ENCODE measurements around the gene ALDOA.

The ALDOA gene

GRCh38 chr16:30046178-30046577 is 19.4 kb upstream of the ALDOA start:
- no peak for DNase-seq

DNA sequence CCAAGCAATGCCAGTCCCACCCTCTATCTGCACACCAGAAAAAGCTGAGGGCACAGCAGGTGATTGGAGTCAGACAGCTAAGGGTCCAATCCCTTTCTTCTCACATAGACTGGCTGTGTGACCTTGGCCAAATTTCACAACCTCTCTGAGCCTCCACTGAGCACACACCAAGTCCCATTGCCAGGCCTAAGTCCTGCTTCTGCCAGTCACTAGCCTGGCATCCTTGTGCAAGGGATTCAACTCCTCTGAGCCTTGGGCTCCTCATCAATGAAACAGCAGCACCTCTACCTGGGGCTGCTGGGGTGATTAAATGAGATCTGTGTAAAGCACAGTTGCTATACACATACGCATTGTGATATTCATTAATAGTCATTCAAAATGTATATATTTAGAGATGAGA is 19.0 kb upstream of the ALDOA start:
- no peak for DNase-seq

DNA sequence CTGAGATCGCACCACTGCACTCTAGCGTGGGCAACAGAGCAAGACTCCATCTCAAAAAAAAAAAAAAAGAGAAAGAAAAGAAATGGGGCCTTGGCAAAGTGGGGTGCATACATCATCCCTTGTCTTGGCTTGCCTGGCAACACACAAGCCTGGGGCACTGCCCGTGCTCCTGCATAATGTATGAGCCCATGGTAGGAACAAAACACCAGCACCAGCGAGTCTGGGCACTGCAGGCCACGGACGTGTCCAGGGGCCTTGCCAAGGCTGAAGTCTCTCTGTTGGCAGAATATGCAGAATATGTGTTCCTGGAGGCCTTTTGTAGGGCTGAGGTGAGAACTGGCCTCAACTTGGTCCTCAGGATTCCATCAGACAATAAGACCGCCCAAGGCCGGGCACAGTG is 15.7 kb upstream of the ALDOA start:
- no peak for DNase-seq

DNA sequence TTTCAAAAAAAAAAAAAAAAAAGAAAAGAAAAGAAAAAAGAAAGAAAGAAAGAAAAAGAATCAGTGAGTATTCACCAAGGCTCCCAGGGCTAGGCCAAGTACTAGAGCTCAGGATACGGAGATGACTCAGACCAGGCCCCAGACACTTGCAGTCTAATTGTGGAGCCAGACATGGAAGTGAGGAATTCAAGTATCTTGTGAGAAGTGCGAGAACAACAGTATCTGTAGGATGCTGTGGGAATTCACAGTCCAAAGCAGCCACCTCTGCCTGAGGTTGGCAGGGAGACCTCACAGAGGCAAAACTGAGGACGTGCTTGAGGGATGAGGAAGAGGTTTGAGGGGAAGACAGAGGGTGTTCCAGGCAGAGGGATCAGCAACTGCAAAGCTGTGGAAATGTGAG is 14.0 kb upstream of the ALDOA start:
- no peak for DNase-seq

DNA sequence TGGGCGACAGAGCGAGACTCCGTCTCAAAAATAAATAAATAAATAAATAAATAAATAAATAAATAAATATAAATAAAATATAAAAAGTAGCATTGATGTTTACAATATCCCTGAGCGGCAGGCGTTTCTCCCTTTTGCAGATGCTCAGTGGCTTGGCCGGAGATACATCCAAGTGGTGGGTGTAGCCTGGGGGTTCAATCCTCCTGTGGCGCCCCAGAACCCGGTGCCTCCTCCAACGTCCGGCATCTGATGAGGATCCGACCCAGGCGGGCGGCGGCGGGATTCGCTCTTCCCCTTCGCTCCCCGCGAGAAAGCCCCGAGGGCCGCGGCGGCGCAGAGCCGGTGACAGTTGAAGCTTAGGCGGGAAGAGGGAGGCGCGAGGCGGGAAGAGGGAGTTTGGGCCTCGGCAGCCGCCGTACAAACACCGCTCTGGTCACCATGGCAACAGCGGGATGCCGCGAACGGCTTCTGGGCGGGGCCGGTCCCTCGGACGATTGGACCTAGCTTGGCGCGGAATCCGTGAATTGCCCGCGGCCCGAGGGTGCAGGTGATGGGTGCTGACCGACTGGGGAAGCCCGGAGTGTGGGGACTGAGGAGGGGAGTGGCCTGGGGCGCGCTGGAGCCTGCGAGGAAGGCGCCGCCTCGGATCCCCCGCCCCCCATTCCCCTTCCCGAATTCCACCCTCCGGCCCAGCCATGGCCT is 12.7 kb upstream of the ALDOA start:
- peak; percentile 91 for DNase-seq

DNA sequence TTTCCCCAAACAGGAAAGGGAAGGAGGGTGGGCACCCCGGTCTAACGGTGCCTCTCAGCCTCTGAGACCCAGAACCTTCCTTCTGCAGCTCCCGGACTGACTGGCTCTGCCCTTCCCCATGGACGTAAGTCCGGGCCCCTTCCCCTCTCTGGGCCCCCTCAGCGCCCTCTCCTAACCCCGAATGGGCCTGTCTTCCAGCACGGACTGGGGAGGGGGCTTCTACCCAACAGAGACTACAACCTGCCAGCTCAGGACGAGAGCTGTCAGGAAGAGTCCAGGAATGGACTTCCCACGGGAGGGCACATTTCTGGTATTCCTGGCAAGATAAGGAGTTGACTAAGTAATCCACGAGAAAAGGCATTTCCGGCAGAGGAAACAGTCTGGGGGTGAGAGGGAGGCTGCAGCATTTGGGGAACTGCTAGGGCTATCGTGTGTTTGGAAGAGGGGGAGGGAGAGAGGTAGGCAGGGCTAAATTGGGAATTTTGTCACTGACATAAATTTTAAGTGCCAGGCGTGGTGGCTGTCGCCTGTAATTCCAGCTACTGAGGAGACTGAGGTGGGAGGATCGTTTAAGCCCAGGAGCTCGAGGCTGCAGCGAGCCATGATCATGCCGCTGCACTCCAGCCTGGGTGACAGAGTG is 12.1 kb upstream of the ALDOA start:
- DNase-seq, result no peak

DNA sequence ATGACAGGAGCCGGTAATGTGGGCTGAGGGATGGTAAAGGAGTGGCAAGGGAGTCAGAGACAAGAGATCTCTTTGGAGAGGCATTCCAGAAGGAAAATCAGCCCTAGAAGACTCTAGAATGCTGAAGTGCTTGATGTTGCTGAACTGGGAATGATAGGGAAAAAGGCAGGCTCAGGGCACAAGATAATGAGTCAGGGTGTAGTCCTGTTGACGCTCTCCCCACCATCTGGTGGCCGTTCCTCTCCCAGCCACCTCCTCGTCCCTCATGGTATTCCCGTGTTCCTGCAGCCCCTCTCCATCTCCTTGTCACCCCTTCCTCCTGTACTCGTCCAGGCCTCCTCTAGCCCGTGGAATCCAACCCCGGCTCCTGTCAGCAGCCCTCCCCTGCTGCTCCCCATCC is 11.1 kb upstream of the ALDOA start:
- DNase-seq, result no peak

GRCh38 chr16:30054959-30055553 is 10.5 kb upstream of the ALDOA start:
- peak; percentile 56 for DNase-seq

DNA sequence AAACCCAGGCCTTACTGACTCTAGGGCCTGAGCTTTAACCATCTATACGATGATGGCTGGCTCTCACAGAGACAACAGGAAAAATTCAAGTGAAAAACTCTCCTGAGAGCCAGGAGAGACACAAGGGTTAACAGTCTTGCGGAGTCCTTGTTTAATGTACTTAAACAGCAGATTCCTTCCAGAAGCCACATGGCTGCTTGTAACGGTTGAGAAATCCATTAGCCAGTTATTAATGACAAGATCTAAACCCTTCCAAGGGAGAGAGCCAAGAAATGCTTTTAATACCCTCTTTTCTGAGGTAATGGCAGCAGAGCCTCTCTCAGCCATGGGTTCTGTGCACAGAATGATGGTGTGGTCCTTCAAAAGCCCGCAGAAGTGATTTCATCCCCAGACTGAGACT is 5.2 kb upstream of the ALDOA start:
- DNase-seq, result no peak

DNA sequence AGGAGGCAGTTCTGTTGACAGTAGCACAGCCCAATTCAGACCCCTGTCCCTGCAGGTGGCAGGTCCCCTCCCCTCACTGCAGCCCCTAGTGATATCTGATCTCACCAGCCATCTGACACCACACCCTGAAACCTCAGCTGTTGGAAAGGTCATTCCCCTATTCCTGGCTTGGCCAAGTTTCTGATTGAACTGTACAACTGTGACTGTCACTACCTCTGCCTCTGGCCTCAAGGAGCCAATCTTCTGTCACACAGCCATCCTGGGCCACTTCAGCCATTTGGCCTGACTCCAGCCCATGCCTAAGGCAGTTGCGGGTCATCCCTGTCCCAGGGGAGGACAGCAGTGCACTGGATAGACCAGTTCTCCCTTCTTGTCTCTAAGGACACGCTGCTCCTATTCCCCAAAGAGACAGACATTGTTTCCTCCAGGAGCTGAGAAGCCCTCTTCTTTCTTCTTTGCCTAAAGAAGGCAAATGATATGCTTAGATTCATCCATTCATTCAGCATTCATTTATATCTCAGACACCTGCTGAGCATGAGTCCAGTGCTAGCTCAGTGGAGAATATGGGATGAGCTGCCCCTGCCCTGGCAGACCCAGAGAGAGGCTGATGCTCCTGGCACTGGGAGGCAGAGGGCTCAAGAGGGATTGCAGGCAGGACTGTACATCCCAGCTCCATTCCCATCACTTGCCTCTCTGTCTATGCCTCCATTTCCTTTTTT is 4.6 kb upstream of the ALDOA start:
- no peak for DNase-seq

DNA sequence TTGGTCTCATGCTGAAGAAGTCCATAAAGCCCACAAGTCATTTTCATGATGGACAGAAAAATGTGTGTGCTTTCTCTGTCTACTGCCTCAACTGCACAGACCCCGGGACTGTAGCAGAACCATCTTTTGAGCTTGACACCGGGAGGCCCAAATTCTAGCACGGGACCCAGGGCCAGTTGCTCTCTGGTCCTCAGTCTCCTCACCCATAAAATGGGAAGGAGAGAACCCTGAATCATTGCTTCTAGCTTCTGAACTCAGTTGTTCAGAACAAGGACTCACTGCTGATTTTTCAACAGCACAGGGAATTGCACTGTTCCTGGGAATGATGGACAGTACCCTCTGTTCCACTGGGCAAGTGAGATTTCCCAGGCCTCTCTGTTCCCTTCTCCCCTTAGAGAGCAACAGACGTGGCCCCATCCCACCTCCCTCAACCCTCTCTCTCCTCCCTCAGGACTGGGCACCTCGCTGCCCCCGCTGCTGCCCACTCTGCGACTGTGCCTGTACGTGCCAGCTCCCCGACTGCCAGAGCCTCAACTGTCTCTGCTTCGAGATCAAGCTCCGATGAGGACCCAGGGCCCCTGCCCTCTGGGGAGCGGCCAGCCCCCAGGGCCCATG is 2.2 kb upstream of the ALDOA start:
- no peak for DNase-seq

- peak; percentile 73 for DNase-seq
These were observed 1.4 kb upstream of the ALDOA start for GRCh38 chr16:30063893-30064728.

GRCh38 chr16:30064729-30065101 is 845 bp upstream of the ALDOA start:
- DNase-seq, result no peak

DNA sequence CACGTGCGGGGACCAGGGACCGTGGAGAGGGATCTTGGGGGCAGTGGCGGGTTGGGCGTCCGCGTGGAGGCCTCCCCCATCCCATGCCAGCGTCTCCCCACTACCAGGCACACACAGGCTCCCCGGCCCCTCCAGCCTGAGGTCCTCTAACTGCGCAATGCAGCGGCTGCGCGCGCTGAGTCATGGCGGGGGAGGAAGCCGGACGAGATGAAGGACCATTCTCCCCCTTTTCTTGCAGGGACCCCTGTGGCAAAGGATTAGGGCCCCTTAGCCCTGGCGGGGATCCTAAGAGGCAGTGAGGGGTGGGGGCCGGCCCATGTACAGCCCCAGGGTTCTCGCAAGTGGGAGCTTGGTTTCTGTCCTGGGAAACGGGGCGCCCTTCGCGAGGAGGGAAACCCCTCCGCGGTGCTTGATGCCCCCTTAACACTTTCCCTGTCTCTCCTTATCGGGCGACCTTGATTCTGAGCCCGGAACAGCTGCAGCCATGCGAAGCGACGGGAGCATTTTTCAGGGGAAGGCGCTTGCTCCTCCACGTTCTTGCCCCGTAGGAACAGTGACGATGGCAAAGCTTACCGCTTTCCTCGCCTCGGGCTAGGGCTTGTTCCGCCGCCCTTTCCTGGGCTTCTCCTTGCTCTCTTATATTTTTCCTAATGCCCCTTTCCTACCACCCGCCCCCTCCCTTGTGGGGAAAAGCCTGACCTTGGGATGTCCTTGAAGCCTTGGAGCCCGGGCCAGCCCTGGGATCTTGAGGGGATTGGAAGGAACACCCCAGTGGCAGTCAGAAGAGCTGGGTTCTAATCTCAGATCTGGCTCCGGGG is 592 bp downstream of the ALDOA start:
- peak; percentile 53 for DNase-seq

- no peak for DNase-seq
These were observed 1.4 kb downstream of the ALDOA start for GRCh38 chr16:30066761-30067583.

- no peak for DNase-seq
These were observed 2.0 kb downstream of the ALDOA start for GRCh38 chr16:30067584-30067916.

DNA sequence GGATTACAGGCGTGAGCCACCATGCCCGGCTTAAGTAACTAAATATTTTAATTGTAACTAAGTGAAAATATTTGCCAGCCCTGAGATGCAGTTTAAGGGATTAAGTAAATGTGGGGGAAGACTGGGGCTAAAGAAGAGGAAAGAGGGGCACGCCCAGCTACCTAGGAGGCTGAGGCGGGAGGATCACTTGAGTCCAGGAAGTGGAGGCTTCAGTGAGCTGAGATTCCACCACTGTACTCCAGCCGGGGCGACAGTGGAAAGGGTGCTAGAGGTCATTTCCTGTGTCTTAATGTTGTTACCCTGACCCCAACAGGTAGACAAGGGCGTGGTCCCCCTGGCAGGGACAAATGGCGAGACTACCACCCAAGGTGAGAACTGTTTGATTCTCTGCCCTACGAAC is 2.8 kb downstream of the ALDOA start:
- DNase-seq, result no peak

- peak; percentile 61 for DNase-seq
These were observed 3.4 kb downstream of the ALDOA start for GRCh38 chr16:30068750-30069610.

DNA sequence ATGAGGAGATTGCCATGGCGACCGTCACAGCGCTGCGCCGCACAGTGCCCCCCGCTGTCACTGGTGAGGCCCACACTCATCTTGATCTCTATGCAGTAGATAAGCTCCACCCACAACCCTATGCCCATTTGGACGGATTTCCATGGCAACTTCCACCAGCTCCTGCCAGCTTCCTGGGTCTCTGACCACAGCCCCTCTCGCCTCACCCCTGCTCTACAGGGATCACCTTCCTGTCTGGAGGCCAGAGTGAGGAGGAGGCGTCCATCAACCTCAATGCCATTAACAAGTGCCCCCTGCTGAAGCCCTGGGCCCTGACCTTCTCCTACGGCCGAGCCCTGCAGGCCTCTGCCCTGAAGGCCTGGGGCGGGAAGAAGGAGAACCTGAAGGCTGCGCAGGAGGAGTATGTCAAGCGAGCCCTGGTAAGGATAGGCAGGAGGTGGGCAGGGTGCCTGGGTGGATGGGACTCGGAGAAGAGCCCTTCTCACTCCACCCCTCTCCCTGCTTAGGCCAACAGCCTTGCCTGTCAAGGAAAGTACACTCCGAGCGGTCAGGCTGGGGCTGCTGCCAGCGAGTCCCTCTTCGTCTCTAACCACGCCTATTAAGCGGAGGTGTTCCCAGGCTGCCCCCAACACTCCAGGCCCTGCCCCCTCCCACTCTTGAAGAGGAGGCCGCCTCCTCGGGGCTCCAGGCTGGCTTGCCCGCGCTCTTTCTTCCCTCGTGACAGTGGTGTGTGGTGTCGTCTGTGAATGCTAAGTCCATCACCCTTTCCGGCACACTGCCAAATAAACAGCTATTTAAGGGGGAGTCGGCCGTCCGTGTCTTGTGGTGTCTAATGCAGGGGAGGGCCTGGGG is 4.3 kb downstream of the ALDOA start:
- DNase-seq, result no peak

Data from activated naive CD4-positive, alpha-beta T cell treated with Interleukin-2 at 50 U/mL for 16 hours (primary cell).